Lung microvascular endothelial cell (primary cell): ENCODE measurements around the gene PLD1. TPM values are rescaled to one million over a fixed set of nuclear protein-coding genes. Genes with fewer than 3 reads are reported as not detected.
A peak's percentile ranks its signal among the peaks of the same experiment; 100 is the strongest.

Experiments used
- DNase-seq, 2 donors: peaks; one replicate each; pipeline versions ENCODE4 v3.0.0 to v3.0.0-alpha.2; 2010; ENCODE audit warnings: low read depth in 2 of 2
- total RNA-seq: library from RNA; depleted of rRNA; stranded (reverse); fragments of >200 nt; gene quantifications from 2 replicates; pipeline ENCODE4 v1.2.1, GENCODE V29; 2014

The PLD1 gene
- total RNA-seq, 1 donor from 2014 or later: 52.2 TPM

DNA sequence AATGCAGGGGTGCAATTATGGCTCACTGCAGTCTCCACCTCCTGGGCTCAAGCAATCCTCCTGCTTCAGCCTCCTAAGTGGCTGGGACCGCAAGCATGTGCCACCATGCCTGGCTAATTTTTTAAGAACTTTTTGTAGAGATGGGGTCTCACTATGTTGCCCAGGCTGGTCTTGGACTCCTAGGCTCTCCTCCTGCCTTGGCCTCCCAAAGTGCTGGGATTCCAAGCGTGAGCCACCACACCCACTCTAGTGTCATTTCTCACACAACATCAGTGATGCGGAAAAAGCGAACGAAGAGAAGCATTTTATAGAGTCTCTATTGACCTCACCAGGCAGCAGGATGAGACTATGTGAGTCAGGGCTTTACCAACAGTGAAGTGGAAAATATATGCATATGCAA, 137.7 kb downstream of the PLD1 start:
- DNase-seq: no peak

DNA sequence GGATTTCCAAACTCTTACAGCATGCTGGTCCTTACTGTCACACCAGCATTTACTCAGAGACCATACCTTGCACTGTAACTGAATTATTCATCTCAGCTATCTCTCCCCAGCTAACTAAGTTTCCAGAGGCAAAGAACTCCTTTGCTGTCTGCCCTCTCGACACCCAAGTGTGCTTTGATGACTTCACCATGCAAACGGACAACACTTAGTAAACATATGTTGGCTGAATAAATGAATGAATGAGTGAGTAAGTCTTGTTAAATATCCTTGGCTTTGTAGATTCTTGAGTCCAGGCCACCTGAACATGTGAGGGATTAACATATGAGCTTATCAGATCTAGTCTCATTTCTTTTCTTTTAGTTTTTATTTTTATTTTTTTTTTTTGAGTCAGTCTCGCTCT, 138.2 kb downstream of the PLD1 start:
- DNase-seq: no peak

DNA sequence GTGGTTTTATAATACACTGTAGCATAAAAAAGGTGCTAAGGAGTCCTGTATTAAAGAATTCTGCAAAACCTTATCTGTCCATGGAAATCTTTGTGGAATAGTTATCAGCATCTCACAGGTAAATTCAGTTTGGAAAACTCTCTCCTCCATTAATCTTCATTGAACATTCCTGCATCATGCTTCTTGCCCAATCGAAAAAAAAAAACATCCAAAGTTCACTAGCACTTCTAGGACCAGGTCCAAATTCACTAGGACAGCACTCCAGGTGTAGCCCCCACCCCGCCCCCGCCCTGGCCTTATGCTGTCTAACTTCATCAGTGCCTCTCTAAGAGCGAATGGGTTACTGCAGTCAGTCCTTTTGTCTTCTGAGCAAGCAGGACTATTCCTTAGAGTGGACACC, 138.6 kb downstream of the PLD1 start:
- no peak for DNase-seq

DNA sequence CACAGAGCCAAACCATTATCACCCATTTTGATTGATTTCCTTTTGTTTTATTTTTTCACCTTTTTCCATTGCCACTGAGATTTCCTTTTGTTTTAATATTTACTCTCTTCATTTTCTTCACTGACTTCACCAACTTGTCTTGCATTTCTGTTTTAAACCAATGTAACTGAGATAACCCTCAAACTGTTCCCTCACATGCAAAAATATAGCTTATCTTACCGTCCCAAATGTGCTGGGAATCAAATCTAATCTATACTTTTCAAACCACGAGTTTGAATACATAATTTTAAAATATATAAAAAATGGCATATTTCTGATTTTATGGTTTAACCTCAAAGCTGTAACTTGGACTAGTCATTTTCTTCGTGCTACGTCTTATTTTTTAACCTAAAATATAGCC, 143.8 kb downstream of the PLD1 start:
- DNase-seq: no peak

DNA sequence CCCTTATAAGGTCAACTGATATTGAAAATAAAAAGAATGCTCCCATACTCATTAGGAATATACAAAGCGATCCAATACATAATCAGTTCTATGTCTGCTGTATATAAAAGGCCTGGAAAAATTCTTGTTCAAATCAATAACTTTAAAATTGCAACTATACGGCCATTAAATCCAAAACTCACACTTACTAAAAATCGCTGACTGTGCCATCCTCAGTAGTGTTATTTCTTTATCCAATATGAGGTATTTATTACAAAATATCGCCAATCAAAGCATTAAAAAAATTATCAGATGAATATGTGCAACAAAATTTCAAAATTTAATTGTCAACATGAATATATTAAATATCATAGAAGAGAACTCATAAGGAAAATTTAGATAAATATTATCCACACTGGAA, 146.5 kb downstream of the PLD1 start:
- no peak for DNase-seq

DNA sequence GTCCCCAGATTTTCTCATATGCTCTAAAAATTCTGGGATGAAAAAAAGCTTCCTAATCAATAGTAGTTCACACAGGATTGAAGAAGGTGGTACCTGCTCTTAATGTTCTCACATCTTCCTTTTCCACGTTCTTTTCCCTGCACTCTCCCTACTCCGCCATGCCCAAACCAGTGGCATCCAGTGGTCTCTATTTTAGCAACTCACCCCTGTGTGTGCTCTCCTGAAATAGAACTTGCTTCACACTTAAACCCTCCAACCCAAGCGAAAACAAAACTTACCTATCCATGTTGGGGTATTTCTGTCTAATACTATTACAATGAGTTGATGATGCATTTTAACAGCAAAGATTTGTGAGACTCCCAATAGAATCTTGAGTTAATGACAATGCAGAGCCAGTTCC, 148.8 kb downstream of the PLD1 start:
- DNase-seq: no peak

DNA sequence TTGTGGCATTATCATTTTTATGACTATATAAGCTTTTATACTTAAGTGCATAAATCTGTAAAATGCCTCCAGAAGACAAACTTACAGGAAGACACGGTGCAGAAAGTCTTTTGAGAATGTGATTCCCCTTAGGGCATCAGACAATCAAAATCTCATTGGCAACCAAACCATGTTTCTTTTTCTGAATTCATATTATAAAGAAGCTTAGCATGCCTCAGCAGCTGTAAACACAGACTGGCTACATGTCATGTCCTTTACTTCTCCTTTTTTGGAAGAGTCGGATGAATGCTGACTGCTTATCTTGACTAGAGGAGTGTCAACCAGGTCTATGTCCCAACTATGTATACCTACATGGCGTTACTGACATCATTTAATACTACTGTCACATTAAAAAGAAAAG, 150.1 kb downstream of the PLD1 start:
- no peak for DNase-seq

DNA sequence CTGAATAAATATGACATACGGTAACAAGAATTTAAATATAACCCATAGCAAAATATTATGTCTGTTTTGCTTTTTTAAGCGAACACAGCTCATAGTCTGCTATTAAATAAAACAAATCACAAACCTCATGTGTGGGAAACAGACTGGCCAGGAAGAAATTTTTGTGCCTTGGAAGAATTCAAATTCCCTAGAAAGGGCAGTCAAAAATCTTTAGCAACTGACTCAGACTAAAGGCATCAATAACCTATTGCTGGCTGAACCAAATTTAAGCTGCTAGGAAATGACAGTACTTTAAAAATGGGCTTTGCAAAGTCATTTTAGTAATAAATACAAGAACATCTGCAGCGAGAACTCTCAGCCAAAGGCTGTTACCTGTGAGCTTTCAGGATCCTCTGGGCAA, 151.4 kb downstream of the PLD1 start:
- DNase-seq: no peak

DNA sequence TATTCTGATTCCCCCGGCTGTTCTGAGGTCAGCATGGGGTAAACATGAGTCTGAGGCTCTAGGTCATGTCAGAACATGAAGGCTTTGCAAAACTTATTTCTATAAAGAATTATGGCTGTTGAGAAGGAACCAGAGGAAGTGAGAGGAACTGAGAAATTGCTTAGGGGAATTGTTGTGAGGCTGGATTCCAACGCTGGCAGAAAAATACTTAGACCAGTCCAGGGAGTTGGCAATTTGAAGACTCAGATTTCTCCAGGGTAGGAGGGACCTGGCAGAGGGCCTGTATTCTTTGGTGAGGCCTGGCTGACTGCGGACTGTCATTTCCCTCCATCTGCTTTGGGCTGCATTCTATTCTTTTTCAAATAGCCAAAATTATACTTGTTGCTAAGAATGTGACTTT, 155.5 kb downstream of the PLD1 start:
- peak; percentile 23 to 38 for DNase-seq

DNA sequence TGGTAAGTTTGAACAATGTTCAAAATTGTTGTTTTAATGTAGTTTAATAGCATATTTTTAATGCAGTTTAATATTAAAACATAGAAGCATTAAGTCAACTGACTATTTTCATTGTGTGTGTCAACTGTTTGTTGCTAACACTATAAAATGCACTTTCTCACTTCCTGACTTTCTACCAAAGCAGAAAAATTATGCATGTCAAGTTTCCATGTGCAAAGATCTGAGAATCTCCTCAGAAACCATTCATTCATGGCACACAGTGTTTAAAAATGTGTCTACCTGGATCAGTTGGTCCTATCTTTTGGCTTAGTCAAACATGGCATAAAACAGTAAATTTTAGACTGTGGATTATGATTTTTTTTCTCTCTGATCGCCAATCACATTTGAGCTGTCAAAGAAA, 156.0 kb downstream of the PLD1 start:
- no peak for DNase-seq

DNA sequence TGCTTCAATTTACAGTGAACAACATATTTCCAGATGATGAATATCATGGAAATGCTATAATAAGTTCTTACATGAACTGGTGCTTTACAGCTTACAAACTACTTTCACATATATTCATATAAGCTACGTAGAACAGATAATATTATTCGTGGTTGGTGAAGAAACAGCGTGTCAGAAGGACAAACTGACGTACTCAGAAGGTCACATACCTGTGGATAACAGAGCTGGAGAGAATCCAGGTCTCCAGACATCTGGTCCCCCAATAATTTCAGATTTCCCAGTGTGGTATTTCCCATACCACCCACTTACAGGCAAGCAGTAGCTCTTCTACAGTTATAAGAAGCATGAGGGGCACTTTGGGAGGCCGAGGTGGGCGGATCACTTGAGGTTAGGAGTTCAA, 156.6 kb downstream of the PLD1 start:
- no peak for DNase-seq

DNA sequence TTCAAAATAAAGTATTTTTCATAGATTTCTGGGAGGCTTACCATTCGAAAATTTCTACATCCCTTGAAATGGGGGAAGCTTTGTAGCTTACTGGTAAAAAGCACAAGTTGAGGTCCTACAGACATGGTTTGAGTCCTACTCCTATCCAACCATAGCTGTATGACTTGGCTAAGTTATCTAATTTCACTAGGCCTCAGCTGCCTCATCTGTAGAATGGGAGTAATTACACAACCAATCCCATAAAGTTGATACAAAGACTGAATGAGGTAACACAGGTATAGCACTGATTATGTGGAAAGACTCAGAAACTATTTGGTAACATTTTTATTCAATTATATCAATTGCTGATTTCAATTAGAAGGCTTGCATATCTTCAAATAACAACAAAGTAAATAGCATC, 157.4 kb downstream of the PLD1 start:
- no peak for DNase-seq

DNA sequence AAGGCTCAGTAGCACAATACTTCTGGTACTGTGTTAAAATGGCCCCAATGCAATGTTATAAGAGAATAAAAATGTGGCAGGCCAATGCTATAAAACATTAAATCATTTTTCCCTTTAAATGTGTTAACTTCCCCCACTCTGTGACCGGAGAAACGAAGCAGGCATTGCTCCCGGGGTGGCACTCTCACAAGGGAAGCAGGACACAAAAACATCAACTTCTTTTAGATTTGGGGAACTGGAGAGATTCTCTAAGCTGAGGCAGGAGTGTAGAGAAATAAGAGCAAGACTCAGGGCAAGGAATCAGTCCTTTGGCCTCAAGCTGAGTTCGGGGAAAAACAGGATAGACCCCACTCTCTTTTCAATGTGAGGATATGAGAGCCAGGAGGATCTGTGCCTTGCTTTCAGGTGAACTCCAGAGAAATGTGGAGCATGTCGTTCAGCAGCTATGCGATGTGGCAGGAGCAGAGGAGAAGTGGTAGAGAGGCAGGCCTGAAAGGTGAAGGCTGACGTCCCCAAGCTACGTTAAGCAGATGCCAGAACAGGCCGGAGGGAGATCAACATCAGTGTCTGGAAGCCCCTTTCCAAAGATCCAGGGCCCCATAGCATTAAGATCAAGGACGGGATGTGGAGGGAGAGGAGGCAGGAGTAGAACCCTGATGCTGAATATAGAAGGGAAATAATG, 160.2 kb downstream of the PLD1 start:
- DNase-seq: no peak

DNA sequence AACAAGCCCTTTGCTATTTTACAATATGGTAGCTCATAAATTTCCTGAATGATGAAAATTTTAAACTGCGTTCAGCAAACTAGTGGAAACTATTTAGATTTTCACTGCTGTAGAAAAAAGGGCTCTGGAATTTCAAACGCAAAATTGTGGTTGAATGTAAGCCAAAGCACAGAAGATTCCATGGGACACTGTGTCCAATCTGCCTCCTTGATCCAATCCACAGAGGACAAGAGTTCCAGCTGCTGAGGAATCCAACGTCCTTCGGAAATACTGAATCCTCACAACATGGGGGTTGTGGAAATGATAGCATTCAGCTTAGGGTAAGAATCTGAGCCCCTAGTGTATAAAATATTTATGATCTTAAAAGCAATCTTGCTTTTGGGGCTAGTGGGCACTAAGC, 161.0 kb downstream of the PLD1 start:
- no peak for DNase-seq

DNA sequence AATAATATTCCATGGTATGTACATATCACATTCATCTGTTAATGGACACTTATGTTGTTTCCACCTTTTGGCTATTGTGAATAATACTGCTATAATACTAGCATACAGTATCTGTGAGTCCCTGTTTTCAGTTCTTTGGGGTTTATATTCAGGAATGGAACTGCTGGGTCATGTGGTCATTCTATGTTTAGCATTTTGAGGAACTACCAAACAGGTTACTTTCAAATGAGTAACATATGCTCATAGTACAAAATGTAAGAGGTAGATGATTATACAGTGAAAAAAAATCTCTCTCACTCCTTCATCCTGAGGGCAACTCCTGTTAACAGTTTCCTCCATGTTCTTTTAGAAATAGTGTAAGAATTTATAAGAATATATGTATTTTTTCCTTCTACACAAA, 162.2 kb downstream of the PLD1 start:
- no peak for DNase-seq

DNA sequence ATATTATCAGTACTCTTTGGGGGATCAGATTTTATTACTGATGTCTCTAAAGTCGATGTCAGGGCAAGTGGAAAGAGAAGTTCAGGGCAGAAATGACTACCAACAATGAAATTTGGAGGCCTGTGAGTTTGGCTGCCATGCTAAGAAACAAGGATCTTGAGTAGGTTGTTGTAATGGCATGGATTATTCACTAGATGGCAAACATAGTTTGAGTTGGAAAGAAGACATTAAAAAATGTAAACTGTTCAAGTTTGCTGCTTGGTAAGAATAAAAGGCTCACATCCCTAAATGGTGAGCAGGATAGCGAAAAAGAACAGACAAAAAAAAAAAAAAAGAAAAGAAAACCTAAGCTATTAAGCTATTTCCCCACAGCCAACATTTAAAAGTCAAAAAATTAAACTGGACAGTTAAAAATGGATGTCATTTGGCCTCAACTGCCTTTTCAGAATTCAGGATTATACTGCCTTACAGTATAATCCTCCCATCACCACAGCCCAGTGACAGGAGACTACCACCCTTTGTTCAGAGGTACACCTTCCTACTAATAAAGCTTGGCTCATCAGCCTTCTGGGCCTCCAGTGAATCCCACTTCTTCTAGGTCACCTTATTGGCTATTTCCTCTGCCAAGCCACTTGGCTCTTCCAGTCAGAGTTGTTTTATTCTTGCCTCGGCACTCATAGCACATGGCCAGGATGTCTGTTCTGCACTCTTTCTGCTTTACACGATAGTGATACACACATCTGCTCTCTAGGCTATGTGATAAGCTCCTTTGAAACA, 163.7 kb downstream of the PLD1 start:
- peak; percentile 39 to 69 for DNase-seq

DNA sequence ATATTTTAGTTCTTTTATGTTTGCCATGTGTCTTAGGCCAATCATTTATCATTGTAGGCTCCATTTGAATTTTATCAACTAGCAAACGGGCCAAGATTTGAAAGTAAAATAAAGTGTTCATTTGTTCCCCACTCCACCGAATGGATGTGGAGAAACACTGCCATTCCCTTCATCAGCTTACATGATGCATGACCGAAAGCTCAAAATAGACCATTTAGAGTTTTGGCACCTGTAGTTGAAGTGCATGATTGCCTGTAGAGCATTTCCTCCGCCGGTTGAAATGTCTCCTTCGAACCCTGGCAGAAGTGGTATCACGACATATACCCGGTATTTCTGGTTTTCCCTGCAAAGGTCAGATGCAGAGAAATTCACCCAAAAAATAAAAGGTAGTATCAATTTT, 165.6 kb downstream of the PLD1 start:
- no peak for DNase-seq

DNA sequence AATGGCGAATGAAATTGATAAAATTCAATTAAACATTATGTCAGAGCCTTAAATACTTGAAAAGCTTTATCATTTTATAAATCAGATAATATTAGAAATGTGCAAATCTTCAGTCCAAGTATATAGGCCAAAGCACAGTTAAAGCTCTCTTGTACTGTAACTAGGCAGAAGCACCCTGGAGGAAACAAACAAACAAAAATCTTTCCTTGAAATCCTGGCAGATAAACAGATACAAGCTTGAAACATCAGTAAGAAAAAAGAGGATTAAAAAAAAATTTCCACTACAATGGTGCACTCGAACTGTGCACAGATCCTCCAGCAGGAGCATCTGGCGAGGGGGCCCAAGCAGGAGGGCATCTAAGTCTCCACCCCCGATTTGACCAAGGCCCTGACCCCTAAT, 166.6 kb downstream of the PLD1 start:
- DNase-seq: no peak

DNA sequence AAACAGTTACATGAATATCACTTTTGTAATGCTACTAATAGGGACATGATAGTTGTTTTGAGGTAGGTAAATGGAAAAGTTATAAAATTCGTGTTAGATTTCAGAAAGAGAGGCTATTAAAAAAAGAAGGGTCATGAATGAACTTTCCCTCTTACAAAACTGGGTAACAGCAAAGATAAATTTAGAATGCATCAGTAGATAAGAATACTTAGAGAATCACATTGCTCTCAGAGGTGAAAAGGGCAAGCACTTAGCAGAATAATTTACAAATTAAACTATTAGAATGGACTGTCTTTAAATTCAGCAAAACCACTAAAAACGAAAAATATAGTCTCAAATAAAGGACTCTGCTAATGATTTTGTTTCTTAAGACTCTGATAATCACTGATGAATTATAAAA, 167.2 kb downstream of the PLD1 start:
- no peak for DNase-seq

DNA sequence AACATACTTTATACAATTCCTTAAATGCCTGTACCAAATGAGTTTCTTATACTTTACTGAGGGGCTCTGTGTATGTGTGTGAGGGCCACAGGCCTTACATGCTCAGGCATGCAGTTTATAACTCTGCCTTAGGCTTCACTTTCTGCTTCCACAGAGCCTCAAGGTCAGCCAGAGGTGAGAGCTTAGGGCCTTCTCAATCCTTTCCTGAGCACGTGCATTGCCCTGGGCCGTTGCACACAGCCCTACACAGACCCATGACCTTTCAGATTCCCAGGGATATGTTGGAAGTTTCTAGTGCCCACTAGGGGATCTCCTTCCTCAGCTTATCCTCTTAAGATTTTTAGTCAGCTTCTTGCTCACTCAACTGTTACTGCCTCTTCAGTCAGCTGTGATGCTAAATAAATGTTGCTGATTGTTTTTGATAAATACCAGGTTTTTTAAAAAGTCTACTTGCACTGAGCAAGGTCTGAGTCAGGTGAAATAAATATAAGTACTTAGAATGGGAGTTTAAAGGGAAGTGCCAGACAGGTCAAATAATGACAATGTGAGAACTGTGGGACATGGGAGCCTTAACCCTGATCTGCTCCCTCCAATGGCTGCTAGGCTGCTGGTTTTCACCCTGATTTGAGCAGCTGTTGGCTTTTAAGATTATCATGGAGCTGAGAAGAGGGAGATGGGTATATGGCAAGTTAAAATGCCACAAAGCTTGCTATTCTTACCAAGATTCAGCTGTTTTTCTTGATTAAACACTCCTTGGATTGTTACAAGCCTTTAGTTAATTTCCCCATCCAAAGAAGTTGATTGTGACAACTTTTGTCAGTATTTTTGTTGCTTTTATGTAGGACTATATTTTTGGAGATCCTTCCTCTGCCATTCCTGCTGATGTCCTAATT, 169.5 kb downstream of the PLD1 start:
- DNase-seq: peak in 1 of 2 donors; percentile 15

DNA sequence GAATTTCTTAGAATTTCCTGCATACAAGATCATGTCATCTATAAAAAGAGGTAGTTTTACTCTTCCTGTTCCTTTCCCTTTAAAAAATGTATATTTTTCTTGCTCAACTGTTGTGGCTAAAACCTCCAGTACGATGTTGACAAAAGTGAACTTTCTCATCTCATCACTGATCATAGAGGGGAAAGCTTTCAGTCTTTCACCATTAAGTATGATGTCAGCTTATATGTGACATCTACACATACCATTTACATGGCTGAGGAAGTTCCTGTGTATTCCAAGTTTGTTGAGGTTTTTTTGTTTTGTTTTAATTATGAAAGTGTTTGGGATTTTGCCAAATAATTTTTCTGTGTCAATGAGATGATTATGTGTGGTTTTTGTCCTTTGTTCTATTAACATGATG, 173.6 kb downstream of the PLD1 start:
- no peak for DNase-seq

DNA sequence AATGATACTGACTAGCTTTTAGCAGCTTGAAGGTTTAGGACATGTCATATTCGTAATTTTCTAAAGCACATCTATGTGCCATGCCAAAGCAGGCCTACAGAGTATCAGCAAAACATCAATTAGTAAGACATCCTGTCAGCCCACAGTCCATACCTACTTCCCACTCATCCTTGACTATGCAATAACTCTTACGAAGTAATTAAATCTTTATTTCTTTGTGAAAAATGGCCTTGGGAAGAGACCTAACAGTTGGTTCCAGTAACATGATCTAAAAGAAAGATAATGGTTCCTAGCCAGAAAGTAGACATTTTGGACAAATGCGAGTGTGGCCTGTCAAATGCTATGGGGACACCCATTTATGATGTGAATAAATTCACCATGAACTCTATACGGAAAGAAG, 177.5 kb downstream of the PLD1 start:
- DNase-seq: no peak
